Activated CD4-positive, alpha-beta T cell treated with anti-CD3 and anti-CD28 coated beads, Interleukin-2, Interleukin-4, amounts not matched to agents 100 ng/mL and 50 ng/mL, durations not matched to agents 16 hours and 8 hours (primary cell): Measurements from ENCODE around the gene RNF40.

Experiments
- DNase-seq: peaks from one replicate; pipeline ENCODE4 v3.0.0-alpha.2; 2020; ENCODE audit warnings: low spot score

Gene RNF40

DNA sequence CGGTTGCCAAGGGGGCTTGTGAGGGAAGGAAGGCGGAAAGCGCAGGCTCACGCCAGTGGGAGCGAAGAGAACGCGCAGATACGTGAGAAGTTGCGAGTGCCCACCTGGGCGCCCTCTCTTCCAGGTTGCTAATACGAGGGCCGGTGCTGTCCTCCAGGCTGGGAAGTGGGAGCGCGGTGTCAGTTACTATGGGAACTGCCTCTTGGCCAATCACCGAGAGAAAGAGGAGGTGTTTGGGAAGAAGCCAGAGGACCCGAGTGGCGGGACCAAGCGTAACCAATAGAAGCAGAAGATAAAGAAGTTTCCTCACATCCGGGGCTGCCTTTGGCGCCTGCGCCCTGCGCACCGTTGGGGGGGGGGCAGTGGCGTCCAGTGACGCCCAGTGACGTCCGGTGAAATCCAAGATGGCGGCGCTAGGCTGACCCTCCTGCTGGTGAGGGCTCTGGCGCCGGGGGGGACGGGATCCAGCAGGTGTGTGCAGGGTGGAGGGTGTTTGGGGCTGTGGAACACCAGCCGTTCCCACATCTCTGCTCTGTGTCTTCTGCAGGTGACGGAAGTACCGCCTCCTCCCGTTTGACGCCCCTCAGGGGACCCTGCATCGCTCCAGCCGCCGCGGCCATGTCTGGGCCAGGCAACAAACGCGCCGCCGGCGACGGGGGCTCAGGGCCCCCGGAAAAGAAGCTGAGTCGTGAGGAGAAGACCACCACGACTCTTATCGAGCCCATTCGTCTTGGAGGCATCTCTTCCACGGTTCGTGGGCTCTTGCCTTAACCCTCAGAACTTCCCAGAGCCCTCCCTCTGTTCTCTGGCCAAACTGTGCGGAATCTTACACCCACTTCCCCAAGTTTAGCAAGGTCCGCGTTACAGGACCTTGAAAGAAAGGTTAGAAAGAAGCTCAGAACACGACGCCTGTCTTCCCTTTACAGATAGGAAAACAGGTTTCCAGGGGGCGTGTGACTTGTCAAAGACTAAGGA lies at the start of gene RNF40, which contains the start of gene CFAP119:
RNF40 (plus strand) TSS at position 395 of the 975 bp plus-strand sequence; CDS start at position 619, 224 bp downstream.
CFAP119 (minus strand) TSS at position 135 of the 975 bp plus-strand sequence. CDS start 314 bp downstream, outside the sequence.
- DNase-seq: peak; percentile 97

DNA sequence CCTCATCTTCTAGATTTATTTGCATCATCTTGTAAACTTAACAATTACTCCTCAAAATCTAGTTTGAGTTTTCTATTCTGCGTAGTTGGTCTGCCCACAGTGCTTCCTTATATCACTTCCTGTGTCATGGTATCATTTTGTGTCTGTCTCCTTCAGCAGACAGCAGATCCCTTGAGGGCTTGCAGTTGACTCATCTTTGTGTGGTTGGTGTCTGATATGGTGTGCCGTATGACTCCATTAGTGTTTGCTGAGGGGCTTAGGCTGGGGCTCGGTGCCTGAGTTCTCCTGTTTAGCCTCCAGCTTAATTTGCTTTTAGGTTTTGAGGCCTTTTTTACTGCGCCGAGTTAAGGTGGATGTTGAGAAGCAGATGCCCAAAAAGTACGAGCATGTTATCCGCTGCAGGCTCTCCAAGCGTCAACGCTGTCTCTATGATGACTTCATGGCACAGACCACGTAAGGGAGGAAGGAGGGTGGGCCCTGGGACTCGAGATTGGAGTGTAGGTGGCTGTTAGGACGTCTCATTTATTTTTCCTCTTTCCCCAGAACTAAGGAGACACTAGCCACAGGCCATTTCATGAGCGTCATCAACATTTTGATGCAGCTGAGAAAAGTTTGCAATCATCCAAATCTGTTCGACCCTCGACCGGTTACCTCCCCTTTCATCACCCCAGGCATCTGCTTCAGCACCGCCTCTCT lies 46.2 kb upstream of the RNF40 start:
- DNase-seq: peak; percentile 80

GRCh38 chr16:30720086-30720485 lies 42.0 kb upstream of the RNF40 start:
- DNase-seq: no peak

DNA sequence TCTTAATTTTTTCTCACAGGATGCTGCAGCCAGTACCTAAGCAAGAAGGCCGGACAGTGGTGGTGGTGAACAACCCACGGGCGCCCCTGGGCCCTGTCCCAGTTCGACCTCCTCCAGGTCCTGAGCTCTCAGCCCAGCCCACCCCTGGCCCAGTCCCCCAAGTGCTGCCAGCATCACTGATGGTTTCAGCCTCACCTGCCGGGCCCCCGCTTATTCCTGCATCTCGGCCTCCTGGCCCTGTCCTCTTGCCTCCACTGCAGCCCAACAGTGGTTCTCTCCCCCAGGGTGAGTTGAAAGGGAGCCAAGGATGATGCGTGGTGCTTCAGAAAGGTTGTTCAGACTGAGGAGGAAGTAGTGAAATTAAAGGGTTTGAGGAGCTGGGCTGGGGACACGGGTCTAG lies 41.4 kb upstream of the RNF40 start:
- DNase-seq: no peak

- no peak for DNase-seq
Measured at GRCh38 chr16:30721167-30721566, 41.0 kb upstream of the RNF40 start.

GRCh38 chr16:30721606-30722005 lies 40.5 kb upstream of the RNF40 start:
- no peak for DNase-seq

DNA sequence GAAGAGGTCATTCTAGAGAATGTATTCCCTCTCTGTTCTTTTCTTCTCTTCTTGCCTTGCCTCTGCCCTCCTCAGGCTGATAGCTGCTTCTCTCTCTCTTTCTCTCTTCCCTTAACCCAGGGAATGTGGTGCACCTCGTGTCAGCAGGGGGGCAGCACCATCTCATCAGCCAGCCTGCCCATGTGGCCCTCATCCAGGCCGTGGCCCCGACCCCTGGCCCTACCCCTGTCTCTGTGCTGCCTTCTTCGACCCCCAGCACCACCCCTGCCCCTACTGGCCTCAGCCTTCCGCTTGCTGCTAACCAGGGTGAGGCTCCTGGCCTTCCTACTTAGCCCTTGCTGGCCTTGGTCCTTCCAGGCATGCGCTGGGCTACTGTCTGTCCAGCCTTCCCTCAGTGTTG lies 39.7 kb upstream of the RNF40 start:
- no peak for DNase-seq

DNA sequence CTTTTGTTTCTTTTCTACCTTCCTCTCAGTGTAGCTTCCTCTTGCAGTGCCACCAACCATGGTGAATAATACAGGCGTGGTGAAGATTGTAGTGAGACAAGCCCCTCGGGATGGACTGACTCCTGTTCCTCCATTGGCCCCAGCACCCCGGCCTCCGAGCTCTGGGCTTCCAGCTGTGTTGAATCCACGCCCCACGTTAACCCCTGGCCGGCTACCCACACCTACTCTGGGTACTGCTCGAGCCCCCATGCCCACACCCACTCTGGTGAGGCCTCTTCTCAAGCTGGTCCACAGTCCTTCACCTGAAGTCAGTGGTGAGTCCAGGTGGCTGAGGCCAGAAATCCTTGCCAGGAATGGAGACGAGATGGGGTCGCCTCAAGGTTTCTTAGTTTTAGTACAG lies 39.2 kb upstream of the RNF40 start:
- DNase-seq: no peak

DNA sequence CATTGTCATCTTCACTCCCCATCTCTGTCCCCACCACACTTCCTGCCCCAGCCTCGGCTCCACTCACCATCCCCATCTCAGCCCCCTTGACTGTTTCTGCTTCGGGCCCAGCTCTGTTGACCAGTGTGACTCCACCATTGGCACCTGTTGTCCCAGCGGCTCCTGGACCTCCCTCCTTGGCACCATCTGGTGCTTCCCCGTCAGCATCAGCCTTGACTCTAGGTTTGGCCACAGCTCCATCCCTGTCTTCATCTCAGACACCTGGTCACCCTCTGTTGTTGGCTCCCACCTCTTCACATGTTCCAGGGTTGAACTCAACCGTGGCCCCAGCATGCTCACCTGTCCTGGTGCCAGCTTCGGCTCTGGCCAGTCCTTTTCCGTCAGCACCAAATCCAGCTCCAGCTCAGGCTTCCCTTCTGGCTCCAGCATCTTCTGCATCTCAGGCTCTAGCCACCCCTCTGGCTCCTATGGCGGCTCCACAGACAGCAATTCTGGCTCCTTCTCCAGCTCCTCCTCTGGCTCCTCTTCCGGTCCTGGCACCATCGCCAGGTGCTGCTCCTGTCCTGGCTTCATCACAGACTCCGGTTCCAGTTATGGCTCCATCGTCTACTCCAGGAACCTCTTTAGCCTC lies 38.3 kb upstream of the RNF40 start:
- DNase-seq: no peak

GRCh38 chr16:30724641-30725417 lies 37.3 kb upstream of the RNF40 start:
- DNase-seq: no peak

DNA sequence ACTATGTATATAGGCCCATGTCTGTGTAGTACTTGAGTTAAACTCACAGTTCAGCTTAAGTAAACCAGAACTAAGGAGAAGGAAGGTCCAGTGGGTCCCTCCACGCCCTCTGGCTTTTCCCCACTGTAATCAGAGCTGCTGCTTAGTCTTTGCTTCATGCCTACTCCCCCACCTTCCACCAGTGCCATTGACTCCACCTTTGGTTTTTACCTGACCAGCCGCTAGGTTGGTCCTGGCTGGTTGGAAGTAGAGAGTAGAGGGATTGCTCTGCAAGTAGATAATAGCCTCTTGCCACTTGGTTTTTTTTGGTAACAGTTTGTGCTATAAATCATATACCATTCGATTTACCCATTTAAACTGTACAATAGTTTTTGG lies 36.7 kb upstream of the RNF40 start:
- DNase-seq: no peak

GRCh38 chr16:30728321-30728720 lies 33.8 kb upstream of the RNF40 start:
- no peak for DNase-seq

DNA sequence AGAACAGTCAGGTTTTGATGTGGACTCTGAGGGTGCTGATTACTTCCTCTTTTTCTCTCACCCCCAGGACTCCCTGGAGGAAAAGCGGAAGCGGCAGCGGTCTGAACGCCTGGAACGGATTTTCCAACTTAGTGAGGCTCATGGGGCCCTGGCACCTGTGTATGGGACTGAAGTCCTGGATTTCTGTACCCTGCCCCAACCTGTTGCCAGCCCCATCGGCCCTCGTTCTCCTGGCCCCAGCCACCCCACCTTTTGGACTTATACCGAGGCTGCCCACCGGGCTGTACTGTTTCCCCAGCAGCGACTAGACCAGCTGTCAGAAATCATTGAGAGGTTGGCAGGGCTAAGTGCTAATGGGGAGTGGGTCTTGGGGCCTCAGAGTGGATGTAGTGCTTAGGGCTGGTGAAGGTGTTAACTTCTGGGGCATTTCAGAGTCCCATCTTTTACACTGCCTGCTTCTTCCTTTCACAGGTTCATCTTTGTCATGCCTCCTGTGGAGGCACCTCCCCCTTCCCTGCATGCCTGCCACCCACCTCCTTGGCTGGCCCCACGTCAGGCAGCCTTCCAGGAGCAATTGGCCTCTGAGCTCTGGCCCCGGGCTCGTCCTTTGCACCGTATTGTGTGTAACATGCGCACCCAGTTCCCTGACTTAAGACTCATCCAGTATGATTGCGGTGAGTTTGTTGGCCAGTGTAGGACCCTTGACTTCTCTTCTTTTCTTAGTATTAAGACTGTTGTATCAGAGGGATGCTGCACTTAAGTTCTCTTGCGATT lies 33.0 kb upstream of the RNF40 start:
- no peak for DNase-seq

DNA sequence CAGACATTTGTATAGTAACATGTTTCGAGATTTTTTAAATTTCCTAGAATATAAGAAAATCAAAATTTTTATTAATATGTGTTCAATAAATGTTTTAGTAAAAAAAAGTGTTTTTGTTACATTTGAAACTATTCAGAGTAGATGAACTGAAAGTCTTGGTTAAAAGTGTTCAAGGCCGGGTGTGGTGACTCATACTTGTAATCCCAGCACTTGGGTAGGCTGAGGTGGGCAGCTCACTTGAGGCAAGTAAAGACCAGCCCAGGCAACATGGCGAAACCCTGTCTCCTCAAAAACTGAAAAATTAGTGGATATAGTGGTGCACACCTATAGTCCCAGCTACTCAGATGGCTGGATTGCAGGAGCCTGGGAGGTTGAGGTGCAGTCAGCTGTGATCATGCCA lies 30.7 kb upstream of the RNF40 start:
- DNase-seq: no peak

- DNase-seq: no peak
Measured at GRCh38 chr16:30736995-30737793, 24.9 kb upstream of the RNF40 start.

DNA sequence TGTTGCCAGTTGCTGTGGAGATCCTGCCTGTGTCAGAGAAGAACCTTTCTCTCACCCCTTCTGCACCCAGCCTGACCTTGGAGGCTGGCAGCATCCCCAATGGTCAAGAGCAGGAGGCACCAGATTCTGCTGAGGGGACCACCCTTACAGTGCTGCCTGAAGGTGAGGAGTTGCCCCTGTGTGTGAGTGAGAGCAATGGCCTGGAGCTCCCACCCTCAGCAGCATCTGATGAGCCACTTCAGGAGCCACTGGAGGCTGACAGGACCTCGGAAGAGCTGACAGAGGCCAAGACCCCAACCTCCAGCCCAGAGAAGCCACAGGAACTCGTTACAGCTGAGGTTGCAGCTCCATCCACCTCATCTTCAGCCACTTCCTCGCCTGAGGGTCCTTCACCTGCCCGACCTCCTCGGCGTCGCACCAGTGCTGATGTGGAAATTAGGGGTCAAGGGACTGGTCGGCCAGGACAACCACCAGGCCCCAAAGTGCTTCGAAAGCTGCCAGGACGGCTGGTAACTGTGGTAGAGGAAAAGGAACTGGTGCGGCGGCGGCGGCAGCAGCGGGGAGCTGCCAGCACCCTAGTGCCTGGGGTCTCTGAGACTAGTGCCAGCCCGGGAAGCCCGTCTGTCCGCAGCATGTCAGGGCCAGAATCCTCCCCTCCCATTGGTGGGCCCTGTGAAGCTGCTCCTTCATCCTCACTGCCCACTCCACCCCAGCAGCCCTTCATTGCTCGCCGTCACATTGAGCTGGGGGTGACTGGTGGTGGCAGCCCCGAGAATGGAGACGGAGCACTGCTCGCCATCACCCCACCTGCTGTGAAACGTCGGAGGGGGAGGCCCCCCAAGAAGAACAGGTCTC lies 24.1 kb upstream of the RNF40 start:
- no peak for DNase-seq

DNA sequence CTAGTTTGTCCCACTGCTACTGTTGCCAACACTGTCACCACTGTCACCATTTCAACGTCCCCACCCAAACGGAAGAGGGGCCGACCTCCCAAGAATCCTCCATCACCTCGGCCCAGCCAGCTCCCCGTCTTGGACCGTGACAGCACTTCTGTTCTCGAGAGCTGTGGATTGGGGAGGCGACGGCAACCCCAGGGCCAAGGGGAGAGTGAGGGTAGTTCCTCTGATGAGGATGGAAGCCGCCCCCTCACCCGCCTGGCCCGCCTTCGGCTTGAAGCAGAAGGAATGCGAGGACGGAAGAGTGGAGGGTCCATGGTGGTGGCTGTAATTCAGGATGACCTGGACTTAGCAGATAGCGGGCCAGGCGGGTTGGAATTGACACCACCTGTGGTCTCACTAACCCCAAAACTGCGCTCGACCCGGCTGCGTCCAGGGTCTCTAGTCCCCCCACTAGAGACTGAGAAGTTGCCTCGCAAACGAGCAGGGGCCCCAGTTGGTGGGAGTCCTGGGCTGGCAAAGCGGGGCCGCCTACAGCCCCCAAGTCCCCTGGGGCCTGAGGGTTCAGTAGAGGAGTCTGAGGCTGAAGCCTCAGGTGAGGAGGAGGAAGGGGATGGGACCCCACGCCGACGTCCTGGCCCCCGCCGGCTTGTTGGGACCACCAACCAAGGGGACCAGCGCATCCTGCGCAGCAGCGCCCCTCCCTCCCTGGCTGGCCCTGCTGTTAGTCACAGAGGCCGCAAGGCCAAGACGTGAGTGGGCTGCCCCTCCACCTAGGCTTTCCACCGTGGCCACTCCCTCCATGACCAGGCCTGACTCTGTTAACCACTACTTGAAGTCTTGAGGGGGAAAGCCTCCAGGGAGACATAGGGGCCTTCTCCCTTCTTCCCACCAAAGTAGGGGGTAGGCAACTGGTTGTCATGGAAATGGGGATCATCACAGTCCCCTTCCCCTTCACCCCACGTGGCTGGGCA lies 22.9 kb upstream of the RNF40 start:
- no peak for DNase-seq
